ENCODE data around the gene XPO6.

The XPO6 gene

GRCh38 chr16:28096983-28097899, 114.5 kb downstream of the XPO6 start:
- Mint-ChIP-seq H3K36me3 (ENCODE audit: low read depth) (peaks cover 81% of the 10 kb centered on the region), H3K9me3 (no peaks in the 10 kb centered on the region), H3K4me1 (ENCODE audit: low read depth) (no peaks in the 10 kb centered on the region), H3K27ac (peak overlapping the region; percentile 26), H3K27me3 (no peaks in the 10 kb centered on the region), H3K4me3 (no peak overlapping the region)
- no peak for DNase-seq

- Mint-ChIP-seq H3K27ac (no peak overlapping the region), H3K4me1 (ENCODE audit: low read depth) (peaks cover 3% of the 10 kb centered on the region)
These were observed 118.4 kb downstream of the XPO6 start for GRCh38 chr16:28093385-28093725.

GRCh38 chr16:28092721-28093384, 118.9 kb downstream of the XPO6 start:
- no peaks in the 10 kb centered on the region for H3K27me3 Mint-ChIP-seq
- no peaks in the 10 kb centered on the region for H3K9me3 Mint-ChIP-seq
- peak overlapping the region; percentile 16 for H3K27ac Mint-ChIP-seq
- peaks cover 44% of the 10 kb centered on the region for H3K36me3 Mint-ChIP-seq (ENCODE audit: low read depth)
- DNase-seq, result no peak
- H3K4me1 Mint-ChIP-seq (ENCODE audit: low read depth), result peaks cover 3% of the 10 kb centered on the region
- no peak overlapping the region for H3K4me3 Mint-ChIP-seq

More at GRCh38 chr16:28093385-28093725, 118.4 kb downstream of the XPO6 start:
- no peak for DNase-seq
- Mint-ChIP-seq H3K36me3 (ENCODE audit: low read depth) (peaks cover 49% of the 10 kb centered on the region), H3K9me3 (no peaks in the 10 kb centered on the region), H3K27me3 (no peaks in the 10 kb centered on the region), H3K4me3 (no peak overlapping the region)

GRCh38 chr16:28091656-28092055, 120.1 kb downstream of the XPO6 start:
- H3K27me3 Mint-ChIP-seq, result no peaks in the 10 kb centered on the region
- no peaks in the 10 kb centered on the region for H3K9me3 Mint-ChIP-seq
- H3K27ac Mint-ChIP-seq, result no peak overlapping the region
- no peak overlapping the region for H3K4me3 Mint-ChIP-seq
- H3K36me3 Mint-ChIP-seq (ENCODE audit: low read depth), result peaks cover 32% of the 10 kb centered on the region
- peaks cover 3% of the 10 kb centered on the region for H3K4me1 Mint-ChIP-seq (ENCODE audit: low read depth)
- no peak for DNase-seq

GRCh38 chr16:28090646-28091377, 121.0 kb downstream of the XPO6 start:
- peak overlapping the region; percentile 13 for H3K27ac Mint-ChIP-seq
- H3K36me3 Mint-ChIP-seq (ENCODE audit: low read depth), result peaks cover 25% of the 10 kb centered on the region

GRCh38 chr16:28089992-28090365, 121.8 kb downstream of the XPO6 start:
- peak overlapping the region; percentile 13 for H3K27ac Mint-ChIP-seq
- no peaks in the 10 kb centered on the region for H3K27me3 Mint-ChIP-seq
- H3K4me1 Mint-ChIP-seq (ENCODE audit: low read depth), result peaks cover 3% of the 10 kb centered on the region
- peaks cover 23% of the 10 kb centered on the region for H3K36me3 Mint-ChIP-seq (ENCODE audit: low read depth)
- no peak overlapping the region for H3K4me3 Mint-ChIP-seq
- DNase-seq, result no peak
- H3K9me3 Mint-ChIP-seq, result no peaks in the 10 kb centered on the region

More at GRCh38 chr16:28090646-28091377, 121.0 kb downstream of the XPO6 start:
- no peak for DNase-seq
- H3K27me3 Mint-ChIP-seq, result no peaks in the 10 kb centered on the region
- no peak overlapping the region for H3K4me3 Mint-ChIP-seq
- no peaks in the 10 kb centered on the region for H3K9me3 Mint-ChIP-seq
- H3K4me1 Mint-ChIP-seq (ENCODE audit: low read depth), result peaks cover 3% of the 10 kb centered on the region

GRCh38 chr16:28089205-28089991, 122.4 kb downstream of the XPO6 start:
- no peak overlapping the region for H3K4me3 Mint-ChIP-seq
- H3K27me3 Mint-ChIP-seq, result no peaks in the 10 kb centered on the region
- peaks cover 3% of the 10 kb centered on the region for H3K4me1 Mint-ChIP-seq (ENCODE audit: low read depth)
- DNase-seq, result no peak
- peaks cover 20% of the 10 kb centered on the region for H3K36me3 Mint-ChIP-seq (ENCODE audit: low read depth)
- peak overlapping the region; percentile 13 for H3K27ac Mint-ChIP-seq
- no peaks in the 10 kb centered on the region for H3K9me3 Mint-ChIP-seq

- H3K4me1 Mint-ChIP-seq (ENCODE audit: low read depth), result peaks cover 3% of the 10 kb centered on the region
- peaks cover 10% of the 10 kb centered on the region for H3K36me3 Mint-ChIP-seq (ENCODE audit: low read depth)
- no peak overlapping the region for H3K4me3 Mint-ChIP-seq
- DNase-seq, result no peak
- peak overlapping the region; percentile 55 for H3K27ac Mint-ChIP-seq
- H3K27me3 Mint-ChIP-seq, result no peaks in the 10 kb centered on the region
- no peaks in the 10 kb centered on the region for H3K9me3 Mint-ChIP-seq
These were observed 124.0 kb downstream of the XPO6 start for GRCh38 chr16:28087675-28088300.

GRCh38 chr16:28087140-28087660, 124.6 kb downstream of the XPO6 start:
- no peak for DNase-seq
- Mint-ChIP-seq H3K27ac (no peak overlapping the region), H3K4me3 (no peak overlapping the region), H3K9me3 (no peaks in the 10 kb centered on the region), H3K36me3 (ENCODE audit: low read depth) (peaks cover 7% of the 10 kb centered on the region), H3K27me3 (no peaks in the 10 kb centered on the region), H3K4me1 (ENCODE audit: low read depth) (peaks cover 3% of the 10 kb centered on the region)

GRCh38 chr16:28086186-28087139, 125.3 kb downstream of the XPO6 start:
- Mint-ChIP-seq H3K4me3 (no peak overlapping the region), H3K36me3 (ENCODE audit: low read depth) (peaks cover 3% of the 10 kb centered on the region), H3K9me3 (no peaks in the 10 kb centered on the region), H3K4me1 (ENCODE audit: low read depth) (no peaks in the 10 kb centered on the region), H3K27me3 (no peaks in the 10 kb centered on the region), H3K27ac (no peak overlapping the region)
- DNase-seq, result no peak

GRCh38 chr16:28085389-28086171, 126.2 kb downstream of the XPO6 start:
- Mint-ChIP-seq H3K27me3 (no peaks in the 10 kb centered on the region), H3K9me3 (no peaks in the 10 kb centered on the region), H3K4me3 (no peak overlapping the region), H3K27ac (peak overlapping the region; percentile 26), H3K36me3 (ENCODE audit: low read depth) (peaks cover 3% of the 10 kb centered on the region), H3K4me1 (ENCODE audit: low read depth) (no peaks in the 10 kb centered on the region)
- no peak for DNase-seq

GRCh38 chr16:28084209-28084608, 127.6 kb downstream of the XPO6 start:
- Mint-ChIP-seq H3K4me1 (ENCODE audit: low read depth) (no peaks in the 10 kb centered on the region), H3K4me3 (no peak overlapping the region), H3K36me3 (ENCODE audit: low read depth) (no peaks in the 10 kb centered on the region), H3K27ac (no peak overlapping the region), H3K27me3 (no peaks in the 10 kb centered on the region), H3K9me3 (no peaks in the 10 kb centered on the region)
- no peak for DNase-seq
